Fibroblast of pulmonary artery (primary cell): ENCODE measurements around the gene PGM5.

Source experiments
- DNase-seq: peaks from one replicate; pipeline ENCODE4 v3.0.0-alpha.2; 2010; ENCODE audit warnings: low read depth
- H3K4me3 ChIP-seq: replicated peaks from 2 replicates; pipeline ENCODE4 v1.5.1; 2011; ENCODE audit warnings: low read depth, mild to moderate bottlenecking, control low read depth, low read length, moderate library complexity
- TF ChIP-seq, protein P1 (sequence below): IDR thresholded peaks from 2 replicates; pipeline ENCODE4 v1.5.1; 2011; ENCODE audit warnings: mild to moderate bottlenecking, control low read depth, low read length, inconsistent platforms; ENCODE audit errors: missing control alignments

PGM5 gene

GRCh38 chr9:68470067-68470466 is 113.7 kb downstream of the PGM5 start:
- TF ChIP-seq, protein P1, sequence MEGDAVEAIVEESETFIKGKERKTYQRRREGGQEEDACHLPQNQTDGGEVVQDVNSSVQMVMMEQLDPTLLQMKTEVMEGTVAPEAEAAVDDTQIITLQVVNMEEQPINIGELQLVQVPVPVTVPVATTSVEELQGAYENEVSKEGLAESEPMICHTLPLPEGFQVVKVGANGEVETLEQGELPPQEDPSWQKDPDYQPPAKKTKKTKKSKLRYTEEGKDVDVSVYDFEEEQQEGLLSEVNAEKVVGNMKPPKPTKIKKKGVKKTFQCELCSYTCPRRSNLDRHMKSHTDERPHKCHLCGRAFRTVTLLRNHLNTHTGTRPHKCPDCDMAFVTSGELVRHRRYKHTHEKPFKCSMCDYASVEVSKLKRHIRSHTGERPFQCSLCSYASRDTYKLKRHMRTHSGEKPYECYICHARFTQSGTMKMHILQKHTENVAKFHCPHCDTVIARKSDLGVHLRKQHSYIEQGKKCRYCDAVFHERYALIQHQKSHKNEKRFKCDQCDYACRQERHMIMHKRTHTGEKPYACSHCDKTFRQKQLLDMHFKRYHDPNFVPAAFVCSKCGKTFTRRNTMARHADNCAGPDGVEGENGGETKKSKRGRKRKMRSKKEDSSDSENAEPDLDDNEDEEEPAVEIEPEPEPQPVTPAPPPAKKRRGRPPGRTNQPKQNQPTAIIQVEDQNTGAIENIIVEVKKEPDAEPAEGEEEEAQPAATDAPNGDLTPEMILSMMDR = no peak
- no peak for DNase-seq
- no peak overlapping the region for H3K4me3 ChIP-seq

DNA sequence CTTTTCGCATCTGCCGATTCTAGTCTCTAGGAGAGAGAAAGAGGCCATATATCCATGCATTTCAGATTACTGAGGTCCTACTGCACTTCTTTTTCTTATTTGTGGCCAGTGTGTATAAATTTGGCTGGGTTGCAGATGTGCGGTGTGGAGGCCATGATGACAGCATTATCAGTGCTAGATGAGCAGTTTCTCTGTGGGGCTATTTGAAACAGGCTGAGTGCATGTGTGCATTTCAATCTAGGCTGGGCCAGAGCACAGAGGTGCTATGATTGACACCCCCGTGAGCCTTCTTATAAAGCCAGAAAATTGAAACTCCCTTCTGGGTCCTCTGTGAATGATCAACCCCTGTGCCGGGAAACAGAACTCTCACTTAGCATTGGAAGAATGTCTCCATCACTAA is 114.2 kb downstream of the PGM5 start:
- no peak overlapping the region for H3K4me3 ChIP-seq
- TF ChIP-seq, protein P1 = no peak
- no peak for DNase-seq

DNA sequence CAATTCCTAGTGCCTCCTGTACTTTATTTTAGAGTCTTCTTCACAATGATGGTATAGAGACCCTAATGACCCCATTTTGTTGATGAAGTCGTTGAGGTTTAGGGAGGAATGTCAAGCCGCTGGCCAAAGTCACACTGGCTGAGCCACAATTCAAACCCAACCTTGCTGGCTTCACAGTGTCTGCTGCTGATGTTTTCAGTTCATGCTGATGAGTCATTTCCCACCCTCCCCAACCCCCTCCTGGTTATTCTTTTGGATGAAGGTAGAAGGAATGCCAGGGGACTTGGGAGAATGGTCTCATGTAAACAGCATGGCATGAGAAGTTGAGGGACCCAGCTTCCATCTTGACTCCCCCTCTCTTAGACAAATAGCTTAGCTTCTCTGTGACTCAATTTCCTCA is 115.7 kb downstream of the PGM5 start:
- no peak for DNase-seq
- TF ChIP-seq, protein P1 = no peak
- H3K4me3 ChIP-seq = no peak overlapping the region

- no peak overlapping the region for H3K4me3 ChIP-seq
- no peak for DNase-seq
- TF ChIP-seq, protein P1 = no peak
These were observed 117.4 kb downstream of the PGM5 start for GRCh38 chr9:68473790-68474189.

GRCh38 chr9:68476422-68476821 is 120.0 kb downstream of the PGM5 start:
- no peak overlapping the region for H3K4me3 ChIP-seq
- TF ChIP-seq, protein P1 = no peak
- no peak for DNase-seq

DNA sequence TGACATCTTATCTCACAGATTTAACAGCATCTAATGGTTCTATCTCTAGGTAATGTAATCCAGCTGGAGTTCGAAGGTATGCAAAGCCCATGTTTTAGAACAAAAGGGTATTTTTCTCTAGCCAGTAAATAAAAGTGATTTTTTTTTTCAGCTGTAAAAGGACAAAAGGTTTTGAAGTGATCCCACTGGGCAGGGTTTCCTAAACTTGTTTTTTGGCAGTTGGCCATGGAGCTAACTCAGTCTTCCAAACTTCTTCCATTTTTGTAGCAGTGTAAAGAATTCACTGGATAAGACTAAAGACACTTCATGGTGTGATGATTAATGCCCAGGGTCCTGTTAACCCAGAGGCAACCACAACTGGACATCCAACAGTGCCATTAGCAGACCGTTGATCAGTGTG is 120.4 kb downstream of the PGM5 start:
- TF ChIP-seq, protein P1 = no peak
- H3K4me3 ChIP-seq = no peak overlapping the region
- DNase-seq = no peak

GRCh38 chr9:68480807-68481206 is 124.4 kb downstream of the PGM5 start:
- TF ChIP-seq, protein P1 = no peak

More at GRCh38 chr9:68480807-68481206, 124.4 kb downstream of the PGM5 start:
- no peak for DNase-seq
- H3K4me3 ChIP-seq = no peak overlapping the region
